ENCODE measurements around the gene DCAF5.

DCAF5 gene

DNA sequence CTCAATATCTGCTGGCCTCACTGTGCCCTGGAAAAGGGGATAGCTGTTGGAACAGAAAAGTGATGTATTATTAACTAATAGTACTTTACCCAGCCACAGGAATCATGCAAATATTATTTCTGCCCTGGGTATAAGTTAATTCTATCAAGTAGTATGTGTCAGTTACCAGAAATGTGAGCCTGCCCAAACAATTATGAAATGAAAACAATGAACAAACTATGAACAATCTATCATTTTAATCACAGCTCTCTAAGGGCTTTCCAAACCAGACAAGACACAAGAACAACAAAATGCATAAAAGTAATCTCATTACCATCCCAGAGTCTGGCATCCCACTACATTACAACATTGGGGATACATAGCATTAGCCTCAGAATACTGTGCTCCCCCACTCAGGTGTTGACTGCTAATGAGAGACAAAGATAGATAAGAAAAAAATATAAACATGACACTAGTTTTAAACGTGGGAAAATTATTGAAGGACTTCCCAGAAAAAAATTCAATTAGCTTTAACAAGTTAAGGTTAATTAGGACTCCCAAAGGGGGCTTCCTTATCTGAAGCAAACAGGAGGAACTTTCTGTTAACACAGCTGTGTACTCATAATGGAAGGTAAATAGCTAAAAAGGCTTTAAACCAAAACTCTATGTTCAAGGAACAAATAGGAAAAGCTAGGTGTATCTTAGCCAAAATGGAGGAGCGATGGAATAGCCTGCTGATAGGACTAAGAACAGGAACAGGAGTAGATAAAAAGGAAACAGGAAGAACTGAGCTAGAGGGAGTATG, 3.3 kb downstream of the DCAF5 start:
- WGBS, 2 experiments, result 63 to 84% methylated on average over 2 of the region's 2 CpGs
- H3K36me3 ChIP-seq (ENCODE audit: control insufficient read depth, insufficient read depth, low read length), result no peaks in the 10 kb centered on the region
- H3K27me3 ChIP-seq (ENCODE audit: control insufficient read depth, insufficient read depth, low read length, poor library complexity, severe bottlenecking), result peaks cover 11% of the 10 kb centered on the region
- H3K27ac ChIP-seq (ENCODE audit: insufficient read depth, low read depth, low read length, poor library complexity, severe bottlenecking), result no peak overlapping the region
- peaks cover 5% of the 10 kb centered on the region for H3K4me1 ChIP-seq (ENCODE audit: control insufficient read depth, insufficient read depth, low read length)
- no peaks in the 10 kb centered on the region for H3K9me3 ChIP-seq (ENCODE audit: control insufficient read depth, low read length)
- H3K4me3 ChIP-seq (ENCODE audit: insufficient read depth, low read depth, low read length), result no peak overlapping the region

DNA sequence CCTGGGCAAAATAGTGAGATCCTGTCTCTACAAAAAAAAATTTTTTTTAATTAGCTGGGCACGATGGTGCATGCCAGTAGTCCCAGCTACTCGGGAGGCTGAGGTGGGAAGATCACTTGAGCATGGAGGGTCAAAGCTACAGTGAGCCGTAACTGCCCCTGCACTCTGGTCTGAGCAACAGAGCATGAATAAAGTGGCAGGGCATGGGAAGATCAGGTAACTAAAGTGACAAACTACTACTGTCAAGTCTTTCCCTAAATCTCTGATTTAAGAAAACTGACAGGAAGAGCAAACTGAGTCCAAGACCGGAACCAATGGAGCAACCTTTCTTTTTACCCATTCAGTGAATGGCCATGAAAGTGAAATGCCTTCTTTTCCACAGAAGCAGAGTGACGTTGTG, 10.8 kb downstream of the DCAF5 start:
- no peak overlapping the region for H3K27ac ChIP-seq (ENCODE audit: insufficient read depth, low read depth, low read length, poor library complexity, severe bottlenecking)
- peaks cover 16% of the 10 kb centered on the region for H3K4me1 ChIP-seq (ENCODE audit: control insufficient read depth, insufficient read depth, low read length)
- no peaks in the 10 kb centered on the region for H3K36me3 ChIP-seq (ENCODE audit: control insufficient read depth, insufficient read depth, low read length)
- no peaks in the 10 kb centered on the region for H3K9me3 ChIP-seq (ENCODE audit: control insufficient read depth, low read length)
- no peak overlapping the region for H3K4me3 ChIP-seq (ENCODE audit: insufficient read depth, low read depth, low read length)
- no peaks in the 10 kb centered on the region for H3K27me3 ChIP-seq (ENCODE audit: control insufficient read depth, insufficient read depth, low read length, poor library complexity, severe bottlenecking)
- 96% methylated on average over 5 of the region's 5 CpGs for WGBS, 2 experiments

DNA sequence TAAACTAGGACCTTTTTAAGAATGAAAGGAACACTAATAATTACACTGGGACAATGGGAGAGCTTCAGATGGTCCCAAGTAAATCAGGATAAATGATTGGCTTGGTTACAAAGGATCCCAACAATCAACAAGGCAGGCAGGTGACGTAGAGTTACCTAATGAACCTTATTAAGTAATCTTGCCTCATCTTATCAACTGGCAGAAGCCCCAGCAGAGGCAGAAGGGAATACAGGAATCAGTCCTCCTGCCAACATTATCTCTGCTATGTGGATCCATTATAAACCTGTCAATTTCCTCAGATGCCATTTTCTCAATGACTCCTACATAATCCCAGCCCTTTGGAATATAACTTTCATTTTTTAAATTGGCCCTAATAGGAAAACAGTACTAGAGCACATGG, 11.4 kb downstream of the DCAF5 start:
- 91 to 93% methylated on average over 1 of the region's 1 CpG for WGBS, 2 experiments
- no peaks in the 10 kb centered on the region for H3K36me3 ChIP-seq (ENCODE audit: control insufficient read depth, insufficient read depth, low read length)
- H3K4me1 ChIP-seq (ENCODE audit: control insufficient read depth, insufficient read depth, low read length), result peaks cover 16% of the 10 kb centered on the region
- H3K4me3 ChIP-seq (ENCODE audit: insufficient read depth, low read depth, low read length), result no peak overlapping the region
- H3K27me3 ChIP-seq (ENCODE audit: control insufficient read depth, insufficient read depth, low read length, poor library complexity, severe bottlenecking), result no peaks in the 10 kb centered on the region
- H3K27ac ChIP-seq (ENCODE audit: insufficient read depth, low read depth, low read length, poor library complexity, severe bottlenecking), result no peak overlapping the region
- H3K9me3 ChIP-seq (ENCODE audit: control insufficient read depth, low read length), result no peaks in the 10 kb centered on the region

DNA sequence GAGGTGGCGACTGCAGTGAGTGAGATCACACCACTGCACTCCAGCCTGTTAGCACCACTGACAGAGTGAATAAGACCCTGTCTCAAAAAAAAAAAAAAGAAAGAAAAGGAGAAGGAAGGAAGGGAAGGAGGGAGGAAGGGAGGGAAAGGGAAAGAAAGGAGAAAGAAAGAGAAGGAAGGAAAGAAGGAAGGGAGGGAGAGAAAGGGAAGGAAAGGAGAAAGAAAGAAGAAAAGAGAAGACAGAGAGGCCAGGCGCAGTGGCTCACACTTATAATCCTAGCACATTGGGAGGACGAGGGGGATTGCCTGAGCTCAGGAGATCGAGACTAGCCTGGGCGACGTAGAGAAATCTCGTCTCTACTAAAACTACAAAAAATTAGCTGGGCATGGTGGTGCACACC, 13.2 kb downstream of the DCAF5 start:
- no peaks in the 10 kb centered on the region for H3K27me3 ChIP-seq (ENCODE audit: control insufficient read depth, insufficient read depth, low read length, poor library complexity, severe bottlenecking)
- WGBS, 2 experiments, result 76 to 80% methylated on average over 7 of the region's 7 CpGs

DNA sequence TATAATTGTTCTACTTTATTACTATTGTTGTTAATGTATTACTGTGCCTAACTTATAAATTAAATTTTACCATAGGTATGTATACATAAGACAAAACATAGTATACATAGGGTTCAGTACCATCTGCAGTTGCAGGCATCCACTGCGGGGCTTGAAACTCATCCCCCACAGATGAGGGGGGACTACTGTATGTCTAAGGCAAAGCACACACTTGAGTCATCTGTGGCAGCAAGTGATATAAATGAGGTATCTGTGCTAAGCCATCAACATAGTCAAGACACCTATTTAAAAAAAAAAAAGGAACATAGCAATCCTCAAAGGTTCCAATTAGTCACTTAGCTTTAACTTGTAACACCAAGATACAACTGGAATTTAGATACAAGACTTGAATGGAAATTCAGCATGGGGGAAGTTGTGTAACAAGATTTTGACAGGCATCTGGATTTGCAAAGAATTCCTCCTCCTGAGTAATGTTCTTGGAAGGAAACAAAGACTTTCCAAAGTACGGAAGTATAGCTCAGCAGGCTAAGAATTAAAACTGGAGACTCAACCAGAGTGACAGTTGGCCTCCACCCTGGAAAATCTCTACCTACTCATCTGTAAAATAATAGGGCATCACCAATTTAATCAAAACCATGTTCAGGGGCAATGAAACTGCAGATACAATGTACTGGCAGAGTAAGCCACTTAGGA, 14.9 kb downstream of the DCAF5 start:
- no peaks in the 10 kb centered on the region for H3K27me3 ChIP-seq (ENCODE audit: control insufficient read depth, insufficient read depth, low read length, poor library complexity, severe bottlenecking)
- no peaks in the 10 kb centered on the region for H3K36me3 ChIP-seq (ENCODE audit: control insufficient read depth, insufficient read depth, low read length)
- peaks cover 16% of the 10 kb centered on the region for H3K4me1 ChIP-seq (ENCODE audit: control insufficient read depth, insufficient read depth, low read length)
- no peak overlapping the region for H3K4me3 ChIP-seq (ENCODE audit: insufficient read depth, low read depth, low read length)
- no peaks in the 10 kb centered on the region for H3K9me3 ChIP-seq (ENCODE audit: control insufficient read depth, low read length)
- no peak overlapping the region for H3K27ac ChIP-seq (ENCODE audit: insufficient read depth, low read depth, low read length, poor library complexity, severe bottlenecking)
- WGBS, 2 experiments, result 42 to 70% methylated on average over 1 to 2 of the region's 2 CpGs

More for the DNA sequence above, 13.2 kb downstream of the DCAF5 start:
- Histone ChIP-seq H3K36me3 (ENCODE audit: control insufficient read depth, insufficient read depth, low read length) (no peaks in the 10 kb centered on the region), H3K9me3 (ENCODE audit: control insufficient read depth, low read length) (no peaks in the 10 kb centered on the region), H3K27ac (ENCODE audit: insufficient read depth, low read depth, low read length, poor library complexity, severe bottlenecking) (no peak overlapping the region), H3K4me1 (ENCODE audit: control insufficient read depth, insufficient read depth, low read length) (peaks cover 16% of the 10 kb centered on the region), H3K4me3 (ENCODE audit: insufficient read depth, low read depth, low read length) (no peak overlapping the region)

DNA sequence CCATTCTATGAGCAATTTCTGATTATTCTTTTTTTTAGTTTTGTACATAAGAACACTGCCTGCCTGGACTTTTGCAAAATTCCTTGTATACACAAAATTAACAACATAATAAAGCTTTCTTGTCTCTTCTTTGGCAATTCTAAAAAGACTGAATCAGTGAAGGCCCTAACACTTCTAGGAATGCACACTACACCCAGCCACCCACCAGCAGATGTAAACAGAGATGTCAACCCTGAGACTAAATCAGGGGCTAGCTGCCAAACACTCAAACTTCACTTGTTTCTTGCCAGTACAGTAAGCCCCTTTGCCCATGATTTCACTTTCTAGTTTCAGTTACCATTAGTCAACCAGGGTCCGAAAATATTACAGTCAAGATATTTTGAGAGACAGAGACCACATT, 15.5 kb downstream of the DCAF5 start:
- H3K4me3 ChIP-seq (ENCODE audit: insufficient read depth, low read depth, low read length), result no peak overlapping the region
- peaks cover 16% of the 10 kb centered on the region for H3K4me1 ChIP-seq (ENCODE audit: control insufficient read depth, insufficient read depth, low read length)
- H3K27me3 ChIP-seq (ENCODE audit: control insufficient read depth, insufficient read depth, low read length, poor library complexity, severe bottlenecking), result no peaks in the 10 kb centered on the region
- WGBS, 2 experiments, result 100% methylated on average over 1 of the region's 1 CpG
- no peak overlapping the region for H3K27ac ChIP-seq (ENCODE audit: insufficient read depth, low read depth, low read length, poor library complexity, severe bottlenecking)
- H3K36me3 ChIP-seq (ENCODE audit: control insufficient read depth, insufficient read depth, low read length), result no peaks in the 10 kb centered on the region
- no peaks in the 10 kb centered on the region for H3K9me3 ChIP-seq (ENCODE audit: control insufficient read depth, low read length)

DNA sequence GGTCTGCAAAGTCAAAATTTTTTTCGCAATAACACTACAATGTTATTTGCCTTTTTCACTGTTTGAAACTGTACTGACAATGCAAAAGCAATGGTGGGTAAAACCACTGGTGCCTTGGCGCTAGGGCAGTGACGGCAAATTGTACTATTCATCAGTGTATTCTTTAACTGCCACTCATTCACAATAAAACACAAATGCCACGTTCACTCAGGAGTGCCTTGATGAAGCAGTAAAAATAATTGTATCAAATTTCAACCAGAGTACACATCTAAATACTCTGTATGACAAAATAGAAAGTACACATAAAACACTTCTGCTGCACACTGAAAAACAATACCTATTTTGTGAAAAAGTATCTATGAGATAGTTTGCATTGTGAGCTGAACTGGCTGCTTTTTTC, 17.8 kb downstream of the DCAF5 start:
- H3K4me1 ChIP-seq (ENCODE audit: control insufficient read depth, insufficient read depth, low read length), result peaks cover 16% of the 10 kb centered on the region

DNA sequence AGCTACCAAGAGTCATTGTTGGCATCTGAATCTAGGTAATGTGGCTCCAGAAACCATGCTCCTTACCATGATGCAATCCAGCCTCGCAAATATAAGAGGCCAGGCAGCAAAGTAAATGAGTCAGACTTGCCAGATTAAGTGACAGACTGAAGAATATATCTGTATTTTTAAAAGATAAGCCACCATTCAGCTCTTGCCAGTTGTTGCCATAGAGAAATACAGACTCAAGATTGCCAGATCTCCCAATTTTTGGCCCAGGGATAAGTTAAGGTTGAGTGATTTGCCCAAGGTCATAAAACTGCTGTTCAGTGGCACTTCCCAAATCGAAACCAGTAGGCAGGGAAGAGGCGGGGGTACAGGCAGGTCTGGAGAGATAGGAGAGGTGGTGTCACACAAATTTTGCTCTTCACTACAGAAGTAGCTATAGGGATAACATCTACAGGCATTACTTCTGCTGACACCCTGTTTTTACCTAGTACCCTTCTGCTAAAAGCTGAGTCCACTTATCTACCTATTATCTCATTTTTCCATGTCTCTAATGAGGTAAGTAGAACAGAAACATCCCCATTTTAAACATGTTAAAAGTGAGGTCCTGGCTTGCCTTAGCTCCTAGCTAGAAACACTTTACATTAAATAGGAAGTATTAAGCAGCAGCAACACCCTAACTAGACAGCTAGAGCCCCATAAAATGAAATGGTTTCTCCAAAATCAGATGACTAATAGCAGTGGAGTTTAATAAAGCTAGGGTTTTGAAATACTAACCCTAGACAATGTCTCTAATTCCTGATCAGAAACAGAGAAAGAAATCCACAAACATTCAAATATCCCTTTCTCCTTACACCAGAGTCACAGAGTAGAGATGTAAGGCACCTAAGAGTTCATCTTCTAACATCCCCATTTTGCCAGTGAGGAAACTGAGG, 19.5 kb downstream of the DCAF5 start:
- H3K4me1 ChIP-seq (ENCODE audit: control insufficient read depth, insufficient read depth, low read length), result peaks cover 18% of the 10 kb centered on the region
- no peaks in the 10 kb centered on the region for H3K27me3 ChIP-seq (ENCODE audit: control insufficient read depth, insufficient read depth, low read length, poor library complexity, severe bottlenecking)
- no peaks in the 10 kb centered on the region for H3K9me3 ChIP-seq (ENCODE audit: control insufficient read depth, low read length)
- no peaks in the 10 kb centered on the region for H3K36me3 ChIP-seq (ENCODE audit: control insufficient read depth, insufficient read depth, low read length)
- 90 to 94% methylated on average over 3 of the region's 3 CpGs for WGBS, 2 experiments
- no peak overlapping the region for H3K27ac ChIP-seq (ENCODE audit: insufficient read depth, low read depth, low read length, poor library complexity, severe bottlenecking)
- no peak overlapping the region for H3K4me3 ChIP-seq (ENCODE audit: insufficient read depth, low read depth, low read length)

More for the DNA sequence above, 17.8 kb downstream of the DCAF5 start:
- Histone ChIP-seq H3K9me3 (ENCODE audit: control insufficient read depth, low read length) (no peaks in the 10 kb centered on the region), H3K27me3 (ENCODE audit: control insufficient read depth, insufficient read depth, low read length, poor library complexity, severe bottlenecking) (no peaks in the 10 kb centered on the region), H3K27ac (ENCODE audit: insufficient read depth, low read depth, low read length, poor library complexity, severe bottlenecking) (no peak overlapping the region), H3K4me3 (ENCODE audit: insufficient read depth, low read depth, low read length) (no peak overlapping the region), H3K36me3 (ENCODE audit: control insufficient read depth, insufficient read depth, low read length) (no peaks in the 10 kb centered on the region)
- 94 to 98% methylated on average over 4 of the region's 4 CpGs for WGBS, 2 experiments

DNA sequence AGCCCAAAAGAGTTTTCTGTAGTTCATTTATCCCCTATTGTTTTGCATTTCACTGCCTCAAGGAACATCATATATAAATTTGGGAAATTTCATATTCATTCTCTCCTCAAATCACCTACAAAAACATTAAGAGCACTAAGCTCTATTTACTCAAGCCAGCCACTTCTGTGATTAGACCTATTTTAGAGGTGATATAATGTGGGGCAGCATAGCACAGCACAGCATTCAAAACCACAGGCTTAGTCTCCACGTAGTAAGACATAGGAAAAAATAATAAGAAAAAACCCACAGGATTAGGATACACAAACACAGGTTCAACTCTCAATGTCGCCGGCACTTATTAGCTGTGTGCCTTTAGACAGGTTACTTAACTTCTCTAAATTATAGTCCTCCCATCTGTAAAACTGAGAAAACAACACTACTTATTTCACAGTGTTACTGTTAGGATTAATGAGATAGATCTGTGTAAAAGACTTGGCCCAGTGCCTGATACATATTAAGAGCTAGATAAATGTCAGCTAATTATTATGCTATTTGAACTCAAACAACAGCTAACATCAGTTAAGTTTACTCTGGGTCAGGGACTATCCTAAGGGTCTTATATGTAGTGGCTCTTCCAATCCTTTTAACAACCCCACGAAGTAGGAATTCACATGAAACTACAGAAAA, 20.3 kb downstream of the DCAF5 start:
- H3K27me3 ChIP-seq (ENCODE audit: control insufficient read depth, insufficient read depth, low read length, poor library complexity, severe bottlenecking), result no peaks in the 10 kb centered on the region
- no peaks in the 10 kb centered on the region for H3K9me3 ChIP-seq (ENCODE audit: control insufficient read depth, low read length)
- H3K4me3 ChIP-seq (ENCODE audit: insufficient read depth, low read depth, low read length), result no peak overlapping the region
- H3K4me1 ChIP-seq (ENCODE audit: control insufficient read depth, insufficient read depth, low read length), result peaks cover 10% of the 10 kb centered on the region
- no peak overlapping the region for H3K27ac ChIP-seq (ENCODE audit: insufficient read depth, low read depth, low read length, poor library complexity, severe bottlenecking)
- H3K36me3 ChIP-seq (ENCODE audit: control insufficient read depth, insufficient read depth, low read length), result no peaks in the 10 kb centered on the region
- WGBS, 2 experiments, result 91 to 96% methylated on average over 4 of the region's 4 CpGs
